Skin of body (tissue), 2 donors: ENCODE measurements around the gene ACOXL. TPM values are rescaled to one million over a fixed set of nuclear protein-coding genes. Genes with fewer than 3 reads are reported as not detected.
"Not testable (repeated sequence)": the region's sequence is repeated elsewhere in the genome, so short reads cannot be mapped to it uniquely, and the experiment has no call there.

ENCODE experiments used
- DNase-seq: peaks from one replicate; lab custom pipeline; 2025; lab: John Stamatoyannopoulos, UW
- total RNA-seq: library from RNA; depleted of rRNA; stranded (reverse); fragments of >200 nt; gene quantifications from one replicate; pipeline ENCODE4 v1.2.3, GENCODE V29; 2014

The ACOXL gene
- total RNA-seq = 0.30 TPM

DNA sequence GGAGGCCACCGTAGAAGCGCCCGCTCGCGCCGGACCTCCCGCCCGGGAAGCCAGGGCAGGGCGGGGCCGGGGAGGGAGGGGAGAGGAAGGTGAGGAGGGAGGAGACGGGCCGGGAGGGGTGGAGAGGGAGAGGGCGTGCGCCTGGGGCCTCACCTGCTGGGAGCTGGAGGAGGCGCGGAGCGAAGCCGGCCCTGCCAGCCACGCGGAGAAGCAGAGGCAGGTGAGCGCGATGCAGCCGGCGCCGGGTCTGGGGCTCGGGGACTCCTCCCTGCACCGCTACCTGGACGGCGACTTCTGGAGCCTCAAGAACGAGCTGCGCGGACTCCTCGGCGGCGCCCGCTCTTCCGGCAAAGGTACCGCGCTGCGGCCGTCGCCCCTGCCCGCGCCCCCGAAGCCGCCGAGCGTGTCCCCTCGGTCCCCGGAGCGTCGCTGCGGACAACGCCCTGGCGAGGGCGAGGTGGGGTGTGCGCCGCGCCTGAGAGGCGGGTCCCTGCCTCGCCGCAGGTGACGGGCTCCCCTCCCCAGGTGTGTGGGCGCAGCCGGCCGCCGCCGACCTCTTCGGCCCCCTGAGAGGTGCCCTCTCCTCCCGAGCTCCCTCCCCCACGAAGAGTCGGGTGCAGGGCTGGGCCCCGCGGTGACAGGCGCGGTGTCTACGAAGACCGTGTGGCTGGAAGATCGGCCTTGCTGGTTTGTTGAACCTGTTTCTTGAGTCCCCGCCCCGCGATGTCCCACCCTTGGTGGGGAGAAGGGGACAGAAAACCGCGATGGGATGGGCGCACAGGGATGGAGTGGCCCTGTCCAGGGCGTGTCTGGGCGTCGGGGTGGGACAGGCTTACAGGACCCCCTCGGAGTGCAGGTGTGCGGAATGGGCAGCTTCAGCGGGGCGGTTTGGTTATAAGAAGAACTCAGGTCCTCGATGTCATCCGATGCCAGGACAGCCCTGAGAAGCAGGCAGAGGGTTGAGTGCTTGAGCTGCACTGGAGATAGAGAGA lies at the start of gene ACOXL:
ACOXL (plus strand) TSS at position 152 of the 992 bp plus-strand sequence. CDS start 35,817 bp downstream, outside the sequence.
- no peak for DNase-seq

DNA sequence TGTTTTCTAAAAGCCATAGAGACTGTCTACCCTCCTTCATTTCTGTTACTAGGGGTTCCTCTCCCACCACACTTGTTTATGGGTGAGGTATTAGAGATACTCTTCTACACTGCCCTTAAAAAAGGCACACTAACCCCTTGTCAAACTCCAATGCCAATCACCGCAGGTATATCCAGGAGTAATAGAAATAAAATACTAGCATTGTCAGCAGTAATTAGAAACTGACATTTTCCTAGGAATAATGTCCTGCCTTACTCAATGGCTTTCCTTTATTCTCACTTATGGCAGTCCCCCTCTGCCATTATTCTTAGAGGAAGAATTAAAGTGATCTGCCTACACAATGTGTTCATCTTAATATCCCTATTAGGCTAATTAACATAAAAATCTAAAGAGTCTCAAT lies 49.5 kb upstream of the ACOXL start:
- no peak for DNase-seq

DNA sequence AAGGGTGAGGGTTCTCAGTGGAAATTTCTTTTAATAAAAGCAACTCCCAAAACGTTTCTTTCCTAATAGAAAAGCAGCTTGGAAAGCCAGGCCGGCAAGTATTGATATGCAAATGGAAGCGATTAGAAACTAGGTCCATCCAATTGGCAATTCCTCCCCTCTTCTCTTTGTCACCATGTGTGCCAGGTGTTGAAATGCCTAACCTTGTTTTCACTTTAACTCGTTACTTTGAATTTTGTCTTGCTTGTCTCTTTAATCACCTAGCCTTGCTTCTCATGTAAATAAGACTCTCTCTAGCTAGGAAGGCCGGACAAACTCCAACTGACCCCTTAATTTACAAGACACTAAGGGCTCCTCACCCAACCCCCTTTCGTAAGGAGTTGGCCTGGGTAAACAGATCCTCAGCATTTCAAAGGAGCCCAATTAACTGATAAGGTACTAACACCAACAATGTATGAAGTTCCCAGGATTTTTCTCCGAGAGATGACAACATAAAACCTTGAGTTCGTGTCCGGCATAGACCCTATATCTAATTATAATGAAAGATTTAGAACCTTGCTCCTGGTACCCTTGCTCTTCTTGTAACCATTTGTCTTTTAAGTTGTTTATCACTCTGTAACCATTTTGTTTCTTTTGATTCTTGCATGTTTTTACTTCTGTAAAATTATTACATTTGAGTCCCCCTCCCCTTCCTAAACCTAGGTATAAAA lies 44.4 kb upstream of the ACOXL start:
- DNase-seq = not testable (repeated sequence)

DNA sequence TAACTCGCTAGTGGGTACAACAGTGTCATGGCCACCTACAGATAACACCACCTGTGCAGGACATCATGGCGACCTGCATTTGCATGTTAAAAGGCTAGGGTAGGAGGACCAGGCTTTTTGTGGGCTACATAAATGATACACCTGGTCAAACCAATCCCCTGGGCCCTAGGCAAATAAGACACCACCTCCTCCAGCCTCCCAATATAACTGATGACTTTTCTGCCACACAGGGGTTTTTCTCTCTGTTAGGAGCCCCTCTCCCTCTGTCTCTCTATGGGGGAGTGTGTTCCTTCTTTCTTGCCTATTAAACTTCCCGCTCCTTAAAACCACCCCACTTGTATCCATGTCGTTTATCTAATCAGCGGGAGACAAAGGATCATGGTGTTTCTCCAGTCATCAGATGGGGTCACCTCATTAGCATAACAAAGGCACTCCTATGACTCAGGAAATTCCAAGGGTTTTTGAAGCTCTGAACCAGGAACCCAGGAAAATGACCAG lies 43.7 kb upstream of the ACOXL start:
- no peak for DNase-seq

DNA sequence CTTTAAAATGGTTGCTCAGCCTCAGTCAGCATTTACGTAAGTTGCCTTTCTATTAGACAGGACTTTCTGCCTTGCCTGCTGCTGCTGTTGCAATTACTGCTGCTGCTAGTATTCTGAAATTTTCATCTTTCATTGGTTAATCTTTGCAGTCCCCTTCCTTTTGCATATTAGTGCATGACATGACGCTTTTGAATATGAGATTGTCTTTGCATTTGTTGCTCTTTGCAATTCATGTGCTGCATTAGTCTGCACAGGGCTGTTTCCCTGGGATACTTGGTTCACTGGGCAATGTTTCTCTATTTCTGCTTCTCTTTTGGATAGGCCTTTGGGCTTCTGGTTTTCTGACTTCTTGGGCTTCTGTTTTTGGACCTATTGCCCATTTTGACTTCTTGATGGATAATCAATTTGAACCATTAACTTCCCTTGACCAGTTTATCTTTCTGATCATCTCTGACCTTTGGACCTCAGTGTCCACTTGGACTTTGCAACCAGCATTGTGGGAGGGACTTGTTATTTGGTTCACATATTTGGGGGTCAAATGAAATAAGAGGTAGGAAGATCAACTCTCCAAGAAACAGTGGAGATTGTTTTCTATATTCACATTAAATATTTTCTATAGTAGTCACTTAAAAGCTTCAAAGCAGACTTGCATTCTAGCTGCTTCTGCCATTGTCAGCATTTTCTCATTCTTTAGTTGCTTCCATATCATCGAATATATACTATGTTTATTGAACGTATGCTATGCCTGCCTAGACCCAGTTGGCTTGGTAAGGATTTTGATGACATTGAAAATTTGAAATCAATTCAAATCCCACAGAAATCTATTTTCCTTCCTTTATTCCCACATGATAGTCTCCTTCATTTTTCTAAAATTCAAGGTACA lies 42.0 kb upstream of the ACOXL start:
- no peak for DNase-seq

DNA sequence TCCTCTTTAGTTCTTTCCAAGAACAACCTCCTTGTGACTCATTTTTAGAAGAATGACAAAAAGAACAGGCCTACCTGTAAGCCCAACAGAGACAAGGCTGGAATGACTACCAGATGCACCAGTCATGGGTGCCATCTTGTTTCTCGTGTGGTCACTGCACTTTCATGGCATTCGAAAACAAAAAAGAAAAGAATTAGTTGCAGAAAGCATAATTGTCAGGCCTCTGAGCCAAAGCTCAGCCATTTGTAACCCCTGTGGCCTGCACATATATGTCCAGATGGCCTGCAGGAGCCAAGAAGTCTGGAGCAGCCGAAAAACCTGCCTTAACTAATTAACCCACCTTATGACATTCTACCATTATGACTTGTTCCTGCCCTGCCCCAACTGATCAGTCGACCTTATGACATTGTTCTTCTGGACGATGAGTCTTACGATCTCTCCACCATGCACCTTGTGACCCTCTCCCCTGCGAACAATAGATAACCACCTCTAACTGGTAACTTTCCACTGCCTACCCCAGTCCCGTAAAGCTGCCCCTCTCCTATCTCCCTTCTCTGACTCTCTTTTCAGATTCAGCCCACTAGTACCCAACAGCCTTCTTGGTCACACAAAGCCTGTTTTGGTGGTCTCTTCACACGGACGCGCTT lies 40.6 kb upstream of the ACOXL start:
- DNase-seq = no peak

DNA sequence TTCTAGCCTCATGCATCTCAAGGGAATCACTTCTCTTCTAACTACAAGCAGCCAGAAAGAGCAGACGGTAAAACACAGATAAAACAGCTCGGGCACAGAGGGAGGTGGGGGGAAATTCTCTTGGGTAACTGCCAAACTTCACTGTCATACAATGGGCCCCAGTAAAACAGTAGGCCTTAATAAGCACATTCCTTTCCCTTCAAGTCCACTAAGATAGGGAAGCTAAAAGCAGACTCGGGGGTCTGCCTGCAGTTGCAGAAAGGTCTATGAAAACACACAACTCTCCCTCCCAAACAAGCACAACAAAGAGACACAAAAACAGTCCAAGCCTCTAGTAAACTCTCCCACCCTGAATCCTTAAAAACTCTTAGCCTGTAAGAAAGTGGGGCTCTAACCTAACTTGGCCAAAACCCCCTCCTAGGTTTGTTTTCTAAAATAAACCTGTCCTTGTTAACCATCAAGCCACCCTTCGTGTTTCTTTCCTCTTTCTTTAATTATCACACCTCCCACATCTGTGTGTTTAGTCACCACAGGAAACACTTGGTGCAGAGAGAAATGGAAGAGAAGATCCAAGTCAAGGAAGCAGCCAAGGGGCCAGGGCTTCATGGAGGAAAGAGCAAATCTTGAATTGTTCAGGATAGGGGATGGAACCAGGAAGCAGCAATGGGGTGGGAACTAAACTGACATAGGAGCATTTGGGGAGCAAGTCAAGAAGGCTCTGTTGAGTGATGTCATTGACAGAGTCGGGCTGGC lies 37.1 kb upstream of the ACOXL start:
- not testable (repeated sequence) for DNase-seq

DNA sequence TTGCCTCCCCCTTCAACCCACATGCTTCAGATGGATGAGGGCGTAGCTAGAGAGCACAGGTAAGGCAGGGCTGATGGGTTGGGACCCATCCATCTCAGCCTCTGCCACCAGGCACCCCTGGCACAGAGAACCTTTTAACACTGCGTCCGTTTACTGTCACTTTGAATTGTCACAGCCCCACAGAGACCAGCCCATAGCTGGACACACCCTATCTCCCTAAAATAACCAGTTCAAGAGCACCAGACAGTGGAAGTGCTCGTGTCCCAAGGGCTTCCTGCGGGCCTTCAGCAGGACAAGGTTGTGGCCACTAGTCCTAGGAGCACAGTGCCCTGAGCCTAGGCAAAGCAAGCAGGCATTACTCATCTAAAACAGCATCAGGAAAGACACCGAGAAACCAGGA lies 34.1 kb upstream of the ACOXL start:
- DNase-seq = not testable (repeated sequence)

DNA sequence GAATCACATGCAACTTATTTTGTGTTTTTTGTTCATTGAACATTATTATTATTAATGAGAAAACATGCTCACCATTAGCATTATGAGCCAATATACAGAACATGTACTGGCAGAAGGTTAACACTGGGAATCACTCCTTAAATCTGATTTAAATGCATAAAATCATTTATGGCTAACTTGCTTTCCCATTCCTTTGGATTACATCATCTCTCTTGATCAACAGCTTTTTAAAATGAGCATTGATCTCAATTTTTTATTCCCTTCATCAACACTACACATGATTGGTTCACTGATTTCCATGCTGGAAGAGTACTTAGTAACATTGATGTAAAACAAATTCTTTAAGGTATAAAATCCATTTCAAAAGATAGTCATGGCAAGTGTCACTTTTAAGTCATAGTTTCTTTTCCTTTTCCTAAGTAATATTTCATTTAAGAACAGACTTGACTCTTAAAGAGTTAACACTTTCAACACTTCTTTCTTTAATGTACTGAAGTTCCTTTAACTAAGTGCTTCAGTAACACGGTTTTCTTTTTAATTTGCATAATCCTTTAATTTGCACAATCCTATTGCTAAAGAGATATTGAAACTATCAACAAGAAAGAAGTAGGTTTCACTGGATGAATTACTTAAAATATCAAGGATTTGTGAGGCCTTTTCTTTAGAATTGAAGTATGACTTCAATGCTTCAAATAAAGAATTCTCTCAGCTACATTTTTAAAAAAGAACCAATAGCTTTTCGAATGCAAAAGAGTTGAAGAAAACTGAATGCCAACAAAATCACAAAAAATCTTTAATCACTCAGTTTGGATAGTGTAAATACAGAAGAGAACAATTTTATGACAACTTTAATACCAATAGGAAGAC lies 29.6 kb upstream of the ACOXL start:
- no peak for DNase-seq

DNA sequence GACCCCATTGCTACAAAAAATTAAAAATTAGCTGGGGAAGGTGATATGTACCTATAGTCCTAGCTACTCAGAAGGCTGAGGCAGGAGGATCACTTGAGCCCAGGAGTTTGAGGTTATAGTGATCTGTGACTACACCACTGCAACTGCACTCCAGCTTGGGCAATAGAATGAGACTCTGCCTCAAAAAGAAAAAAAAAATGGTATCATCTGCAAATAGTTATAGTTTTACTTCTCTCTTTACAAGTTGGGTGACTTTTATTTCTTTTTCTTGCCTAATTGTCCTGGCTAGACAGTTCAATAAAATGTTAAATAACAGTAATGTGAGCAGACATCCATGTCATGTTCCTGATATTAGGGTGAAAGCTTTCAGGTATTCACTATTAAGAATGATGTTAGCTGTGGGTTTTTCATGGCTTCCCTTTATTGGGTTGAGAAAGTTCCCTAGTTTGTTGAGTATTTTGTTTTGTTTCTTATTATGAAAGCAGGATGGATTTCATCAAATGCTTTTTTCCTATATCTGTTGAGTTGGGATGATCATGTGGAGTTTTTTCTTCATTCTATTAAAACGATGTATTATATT lies 24.9 kb upstream of the ACOXL start:
- DNase-seq = no peak

DNA sequence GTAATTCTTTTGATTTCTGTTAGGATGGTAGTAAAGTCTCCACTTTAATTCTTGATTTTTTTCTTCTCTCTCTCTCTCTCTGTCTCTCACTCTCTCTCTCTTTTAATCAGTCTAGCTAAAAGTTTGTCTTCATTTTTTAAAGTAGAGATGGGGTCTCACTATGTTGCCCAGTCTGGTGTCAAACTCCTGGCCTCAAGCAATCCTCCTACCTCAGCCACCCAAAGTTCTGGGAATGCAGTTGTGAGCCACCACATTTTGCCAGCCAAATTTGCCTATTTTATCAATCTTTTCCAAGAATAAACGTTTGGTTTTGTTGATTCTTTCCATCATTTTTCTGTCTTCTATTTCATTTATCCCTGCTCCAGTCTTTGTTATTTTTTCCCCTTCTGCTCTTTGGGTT lies 23.9 kb upstream of the ACOXL start:
- no peak for DNase-seq

DNA sequence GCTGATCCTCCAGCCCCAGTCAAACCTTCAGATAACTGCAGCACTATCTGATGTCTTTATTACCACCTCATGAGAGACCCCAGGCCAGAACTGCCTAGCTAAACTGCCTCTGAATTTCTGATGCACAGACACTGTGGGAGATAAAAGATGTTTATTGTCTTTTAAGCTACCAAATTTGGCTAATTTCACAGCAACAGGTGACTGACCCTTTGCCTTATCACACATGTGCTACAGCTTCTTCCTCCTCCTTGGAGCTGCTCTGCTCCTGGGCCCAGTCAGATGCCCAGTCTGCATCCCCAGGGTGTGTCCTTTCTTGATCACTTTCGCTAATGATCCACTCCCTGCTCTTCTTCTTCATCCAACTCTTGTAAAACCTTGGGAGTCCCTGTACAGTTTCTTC lies 19.6 kb upstream of the ACOXL start:
- DNase-seq = no peak

DNA sequence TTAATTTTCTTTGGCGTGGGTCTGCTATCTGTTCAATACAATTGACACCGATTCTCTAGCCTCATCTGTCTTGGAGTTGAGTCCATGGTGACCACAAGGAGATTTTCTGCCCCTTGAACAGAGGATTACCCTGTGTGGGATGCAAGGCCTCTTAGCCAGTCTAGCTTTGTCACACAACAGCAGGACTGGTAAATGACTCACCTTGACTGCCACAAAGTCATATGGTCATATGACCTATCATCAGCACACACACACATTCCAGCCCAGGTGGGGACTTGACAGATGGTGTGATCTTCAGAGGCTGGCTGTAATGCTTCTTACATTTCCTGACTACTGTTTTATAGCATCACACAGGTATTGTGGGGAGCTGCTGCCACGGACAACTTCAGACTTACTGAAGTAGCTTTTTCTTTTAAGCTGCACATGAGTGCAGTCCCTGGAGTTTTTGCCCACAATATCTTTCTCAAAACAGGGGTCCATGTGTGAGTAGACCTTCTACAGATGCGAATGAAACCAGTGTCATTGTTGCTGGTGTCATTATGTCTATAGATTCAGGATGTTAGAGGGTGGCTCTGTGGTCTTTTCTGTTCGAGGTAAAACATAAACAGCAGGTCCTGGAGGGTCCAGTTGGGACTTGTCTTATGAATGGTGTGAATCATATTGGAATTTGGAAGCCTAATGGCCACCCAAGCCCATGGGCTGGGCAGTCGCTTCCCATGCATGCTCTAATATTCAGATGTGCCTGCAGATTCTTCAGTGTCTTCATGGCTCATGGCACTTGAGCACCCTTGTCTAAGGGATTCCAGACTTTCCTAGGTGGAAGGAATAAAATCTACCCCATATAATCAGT lies 18.6 kb upstream of the ACOXL start:
- no peak for DNase-seq

DNA sequence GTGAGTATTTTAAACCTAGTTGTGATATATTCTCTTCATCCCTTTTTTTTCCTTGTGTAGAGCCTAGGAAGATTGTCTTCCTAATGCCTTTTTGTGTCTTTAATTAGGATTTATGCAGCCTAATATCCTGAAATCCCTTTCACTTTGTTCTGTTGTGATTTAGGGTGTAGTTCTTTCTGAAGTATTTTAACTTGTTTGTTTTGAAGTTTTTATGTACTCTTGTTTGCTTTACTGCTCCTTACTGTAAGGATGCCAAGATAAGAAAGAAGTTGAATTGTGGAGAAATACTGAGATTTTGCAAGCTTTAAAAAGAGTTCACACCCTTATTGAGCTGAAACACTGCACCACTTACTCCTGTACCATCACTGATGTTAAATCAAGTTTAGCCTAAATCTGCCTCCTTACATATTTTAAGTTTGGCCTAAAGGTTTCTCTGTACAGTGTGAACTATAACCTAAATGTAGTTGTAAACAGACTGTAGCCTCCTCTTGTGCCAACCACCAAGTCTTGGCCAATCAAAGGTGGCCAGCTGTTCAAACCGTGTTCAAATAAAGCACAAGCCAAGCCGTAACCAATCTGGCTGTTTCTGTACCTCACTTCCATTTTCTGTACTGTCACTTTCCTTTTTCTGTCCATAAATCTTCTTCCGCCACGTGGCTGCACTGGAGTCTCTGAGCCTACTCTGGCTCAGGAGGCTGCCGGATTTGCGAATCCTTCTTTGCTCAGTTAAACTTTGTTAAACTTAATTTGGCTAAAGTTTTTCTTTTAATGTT lies 17.7 kb upstream of the ACOXL start:
- no peak for DNase-seq

DNA sequence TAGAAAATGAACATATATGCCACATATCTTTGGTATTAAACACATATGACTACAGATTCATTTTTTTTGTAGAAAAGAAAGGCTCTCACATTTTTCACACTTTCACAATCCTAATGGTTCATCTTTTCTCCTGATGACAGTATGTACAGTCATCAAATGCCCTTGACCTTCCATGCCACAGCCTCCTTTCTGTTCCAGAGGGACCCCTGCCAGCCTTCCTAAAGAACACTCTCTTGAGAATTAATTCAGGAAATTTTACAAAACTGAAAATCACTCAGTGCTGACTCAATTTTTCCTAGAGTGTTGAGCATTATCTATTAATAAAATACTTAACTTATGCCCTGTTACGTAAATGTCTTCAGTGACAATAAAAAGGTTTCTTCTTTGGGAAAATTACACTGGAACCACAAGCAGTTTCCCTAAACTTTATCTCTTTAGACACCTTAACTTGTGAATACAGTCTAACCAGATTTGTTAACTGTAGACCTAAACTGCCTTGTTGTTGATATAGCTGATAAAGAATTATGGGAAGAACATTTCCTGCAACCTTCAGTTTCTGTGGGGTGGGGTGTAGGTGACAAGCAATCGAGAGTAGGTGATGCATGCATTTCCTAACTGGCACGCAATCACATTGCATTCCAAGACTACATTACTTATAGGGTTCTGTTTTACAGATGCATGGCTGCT lies 15.3 kb upstream of the ACOXL start:
- no peak for DNase-seq

DNA sequence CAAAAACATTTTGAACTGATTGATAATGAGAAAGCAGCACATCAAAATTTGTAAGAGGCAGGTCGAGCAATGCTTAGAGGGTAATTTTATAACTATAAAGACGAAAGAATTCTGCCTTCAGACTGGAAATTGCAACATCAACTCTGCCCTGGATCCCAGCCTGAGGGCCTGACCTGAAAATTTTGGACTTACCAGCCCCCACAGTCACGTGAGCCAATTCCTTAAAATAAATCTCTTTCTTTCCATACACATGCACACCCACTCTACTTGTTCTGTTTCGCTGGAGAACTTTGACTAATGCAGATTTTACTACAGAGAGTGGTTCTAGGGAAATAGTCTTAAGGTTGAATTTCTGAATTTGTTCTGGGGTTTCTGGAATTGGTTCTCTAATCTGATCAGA lies 14.6 kb upstream of the ACOXL start:
- no peak for DNase-seq
